Heart right ventricle (tissue), 16 donors: Measurements from ENCODE around the gene KRT80. TPM values are rescaled to one million over a fixed set of nuclear protein-coding genes. Genes with fewer than 3 reads are reported as not detected.

Experiments
- ATAC-seq, 8 donors: fragments of 200-7000 bp; cut with Tn5 transposase; one replicate each; pipeline ENCODE4 v1.9.1; 2020; ENCODE audit warnings: mild to moderate bottlenecking in 8 of 8, moderate library complexity in 8 of 8, moderate number of reproducible peaks in 1 of 8
- DNase-seq, 2 donors: peaks; one replicate each; pipeline ENCODE4 v3.0.0-alpha.2; 2020
- H3K27ac ChIP-seq, 10 donors: fragments of 200-600 bp; sonication (generic) in 2 of 10; one replicate each; pipeline versions ENCODE4 v1.5.0 to v1.8.0; 2020 to 2022; ENCODE audit warnings: mild to moderate bottlenecking in 3 of 10
- H3K27me3 ChIP-seq, 7 donors: fragments of 200-600 bp; one replicate each; pipeline ENCODE4 v1.8.0; 2021 to 2022; ENCODE audit warnings: mild to moderate bottlenecking in 2 of 7
- H3K36me3 ChIP-seq, 9 donors: fragments of 200-600 bp; sonication (generic) in 1 of 9; one replicate each; pipeline versions ENCODE4 v1.5.0 to v1.8.0; 2020 to 2022; ENCODE audit warnings: mild to moderate bottlenecking in 2 of 9
- H3K4me1 ChIP-seq, 9 donors: fragments of 200-600 bp; sonication (generic) in 1 of 9; one replicate each; pipeline versions ENCODE4 v1.5.0 to v1.8.0; 2020 to 2022; ENCODE audit warnings: mild to moderate bottlenecking in 4 of 9
- H3K4me3 ChIP-seq, 10 donors: fragments of 200-600 bp; sonication (generic) in 2 of 10; one replicate each; pipeline versions ENCODE4 v1.5.0 to v1.8.0; 2020 to 2022; ENCODE audit warnings: mild to moderate bottlenecking in 7 of 10, moderate library complexity in 2 of 10
- H3K9me3 ChIP-seq, 11 donors: fragments of 200-600 bp in 10 of 11; sonication (generic) in 2 of 11; one replicate each; pipeline versions ENCODE4 v1.5.0 to v1.8.0; 2013 to 2022; ENCODE audit warnings: mild to moderate bottlenecking in 2 of 11, control low read depth in 1 of 11, moderate library complexity in 1 of 11
- CTCF ChIP-seq, 9 donors: fragments of 200-600 bp; sonication (generic) in 2 of 9; IDR thresholded peaks; one replicate each; pipeline versions ENCODE4 v1.5.0 to v1.8.0; 2021 to 2022; ENCODE audit warnings: antibody characterized with exemption in 9 of 9, mild to moderate bottlenecking in 5 of 9, moderate library complexity in 1 of 9
- WGBS, 2 donors: extraction: QIAGEN DNeasy Blood & Tissue Kit; methylation state at CpG; one replicate each; pipeline ENCODE4 v1.1.7; 2013; ENCODE audit warnings: inconsistent platforms in 1 of 2; 5-methylcytosine and 5-hydroxymethylcytosine counted together
- intact Hi-C, 10 donors: fragments of 100-400 bp; cut with DNase I; formaldehyde crosslinking; loops; one replicate each; pipeline versions ENCODE4 v1.11.1 to v1.14.2; 2022
- polyA plus RNA-seq, 2 donors: library from polyadenylated mRNA; stranded (reverse); fragments of 200-250 nt; gene quantifications; one replicate each; pipeline ENCODE4 v1.2.3, GENCODE V29; 2013
- total RNA-seq, 10 donors: library from RNA; stranded (reverse); fragmentation: NEBNext Ultra II Directional in 3 of 10; extraction: Animal tissue kit (Norgen Biotek cat#: 25700) in 3 of 10; gene quantifications; one replicate each; pipeline versions ENCODE4 v1.2.1 to v1.2.4, GENCODE V29; 2021 to 2023
- donor health status: Arrhythmogenic right ventricular cardiomyopathy.
- donor health status: ischemic (EF 13 %, LVEDD 7.1; RV severe dilation, severe dysfunction).
- donor health status: healthy with polysubstance abuse.
- donor health status: DM: no; HTN: yes; CAD: no.
- donor health status: DM: no; HTN: no; CAD: no.
- donor health status: ischemic (EF 25% LVEDD 6.9; RV normal size, moderate dysfunction).
- donor health status: ischemic (EF 25% LVEDD 5.7; RV mildly dilated, moderate dysfunction).
- donor health status: healthy.
- donor health status: DM: yes; HTN: yes; CAD: no.
- donor health status: Ischemic cardiomyopathy.
- donor health status: ischemic (EF 35%, LVEDD 5.7; RV mildly dilated, moderate dysfunction).
- donor health status: nonischemic (EF 11% LVEDD 7.7; RV severe dilation, severe dysfunction).
- donor health status: DM: yes; HTN: yes; CAD: no.
- donor health status: PGD.
- donor health status: ischemic (EF 29% LVEDD 5.4; RV normal size, mild dysfunction).
- donor health status: nonischemic (EF 23%, LVEDD 6.1; RV moderate dilation, normal function).

The KRT80 gene
- total and polyA plus RNA-seq, 12 donors = 0.07 to 0.79 (median 0.16) TPM; not detected in 1

- no peaks in the 10 kb centered on the region for H3K27me3 ChIP-seq
- ATAC-seq (no peak), DNase-seq (no peak)
- H3K4me3 ChIP-seq = no peak overlapping the region
- no peaks in the 10 kb centered on the region for H3K9me3 ChIP-seq
- TF ChIP-seq CTCF (IDR thresholded peaks at IDR 0.05) = peak in 2 of 9 donors; percentile 24 to 29
- peaks cover 0 to 15% (median 7%) of the 10 kb centered on the region in 9 donors for H3K4me1 ChIP-seq
- WGBS, 2 donors = 75 to 82% methylated on average over 10 of the region's 10 CpGs
- H3K27ac ChIP-seq = no peak overlapping the region
- no peaks in the 10 kb centered on the region for H3K36me3 ChIP-seq
- intact Hi-C loops = no loop called here
These were observed 19.8 kb downstream of the KRT80 start for GRCh38 chr12:52171950-52172512.

GRCh38 chr12:52170827-52171226 is 21.0 kb downstream of the KRT80 start:
- no peak for DNase-seq
- H3K9me3 ChIP-seq = no peaks in the 10 kb centered on the region
- no peak overlapping the region for H3K27ac ChIP-seq
- peaks cover 0 to 10% (median 7%) of the 10 kb centered on the region in 9 donors for H3K4me1 ChIP-seq
- TF ChIP-seq CTCF (IDR thresholded peaks at IDR 0.05) = no peak
- H3K36me3 ChIP-seq = no peaks in the 10 kb centered on the region
- no peaks in the 10 kb centered on the region for H3K27me3 ChIP-seq
- no peak overlapping the region for H3K4me3 ChIP-seq
- 85% methylated on average over 9 of the region's 9 CpGs for WGBS, 2 donors
- no peak for ATAC-seq
- intact Hi-C loops = no loop called here

GRCh38 chr12:52169886-52170285 is 21.9 kb downstream of the KRT80 start:
- intact Hi-C loops = loop anchor here in 1 of 10 donors (5.0 kb wide), 1 partner anchor 107 kb away; no protein-coding TSS in a partner anchor
- WGBS, 2 donors = 93 to 94% methylated on average over 1 of the region's 1 CpG
- peaks cover 0 to 8% (median 0%) of the 10 kb centered on the region in 9 donors for H3K4me1 ChIP-seq
- H3K36me3 ChIP-seq = no peaks in the 10 kb centered on the region
- DNase-seq (no peak), ATAC-seq (no peak)
- no peaks in the 10 kb centered on the region for H3K9me3 ChIP-seq
- H3K4me3 ChIP-seq = no peak overlapping the region
- no peak overlapping the region for H3K27ac ChIP-seq
- TF ChIP-seq CTCF (IDR thresholded peaks at IDR 0.05) = no peak
- no peaks in the 10 kb centered on the region for H3K27me3 ChIP-seq

GRCh38 chr12:52168019-52168717 is 23.6 kb downstream of the KRT80 start:
- Histone ChIP-seq H3K4me1 (peaks cover 0 to 20% (median 8%) of the 10 kb centered on the region in 9 donors), H3K27me3 (no peaks in the 10 kb centered on the region), H3K4me3 (no peak overlapping the region), H3K36me3 (no peaks in the 10 kb centered on the region), H3K9me3 (no peaks in the 10 kb centered on the region), H3K27ac (no peak overlapping the region)
- ATAC-seq (peak; percentile 26 to 82 (median 68)), DNase-seq (peak in 1 of 2 donors; percentile 37)
- WGBS, 2 donors = 79 to 85% methylated on average over 12 of the region's 12 CpGs
- intact Hi-C loops = loop anchor here in 1 of 10 donors (5.0 kb wide), 1 partner anchor 109 kb away; no protein-coding TSS in a partner anchor
- no peak for TF ChIP-seq CTCF (IDR thresholded peaks at IDR 0.05)
